GM21367 (cell line): ENCODE data around the gene TBC1D10B.
"Not testable (repeated sequence)": the region's sequence is repeated elsewhere in the genome, so short reads cannot be mapped to it uniquely, and the experiment has no call there.

ENCODE experiments used
- ATAC-seq: cut with Tn5 transposase; IDR thresholded peaks from one replicate; pipeline ENCODE4 v1.9.1; 2021; ENCODE audit not compliant: unreplicated experiment

Gene TBC1D10B

DNA sequence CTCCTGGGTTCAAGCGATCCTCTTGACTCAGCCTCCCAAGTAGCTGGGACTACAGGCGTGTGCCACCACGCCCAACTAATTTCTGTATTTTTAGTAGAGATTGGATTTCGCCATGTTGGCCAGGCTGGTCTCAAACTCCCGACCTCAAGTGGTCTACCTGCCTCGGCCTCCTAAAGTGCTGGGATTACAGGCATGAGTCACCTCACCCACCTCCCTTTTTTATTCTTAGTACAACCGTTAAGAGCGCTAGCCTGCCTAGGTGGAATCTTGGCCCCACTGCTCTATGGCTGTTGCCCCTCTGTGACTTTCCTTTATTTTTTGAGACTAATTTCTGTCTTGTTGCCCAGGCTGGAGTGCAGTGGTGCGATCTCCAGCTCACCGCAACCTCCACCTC is 32.3 kb downstream of the TBC1D10B start:
- ATAC-seq = not testable (repeated sequence)

DNA sequence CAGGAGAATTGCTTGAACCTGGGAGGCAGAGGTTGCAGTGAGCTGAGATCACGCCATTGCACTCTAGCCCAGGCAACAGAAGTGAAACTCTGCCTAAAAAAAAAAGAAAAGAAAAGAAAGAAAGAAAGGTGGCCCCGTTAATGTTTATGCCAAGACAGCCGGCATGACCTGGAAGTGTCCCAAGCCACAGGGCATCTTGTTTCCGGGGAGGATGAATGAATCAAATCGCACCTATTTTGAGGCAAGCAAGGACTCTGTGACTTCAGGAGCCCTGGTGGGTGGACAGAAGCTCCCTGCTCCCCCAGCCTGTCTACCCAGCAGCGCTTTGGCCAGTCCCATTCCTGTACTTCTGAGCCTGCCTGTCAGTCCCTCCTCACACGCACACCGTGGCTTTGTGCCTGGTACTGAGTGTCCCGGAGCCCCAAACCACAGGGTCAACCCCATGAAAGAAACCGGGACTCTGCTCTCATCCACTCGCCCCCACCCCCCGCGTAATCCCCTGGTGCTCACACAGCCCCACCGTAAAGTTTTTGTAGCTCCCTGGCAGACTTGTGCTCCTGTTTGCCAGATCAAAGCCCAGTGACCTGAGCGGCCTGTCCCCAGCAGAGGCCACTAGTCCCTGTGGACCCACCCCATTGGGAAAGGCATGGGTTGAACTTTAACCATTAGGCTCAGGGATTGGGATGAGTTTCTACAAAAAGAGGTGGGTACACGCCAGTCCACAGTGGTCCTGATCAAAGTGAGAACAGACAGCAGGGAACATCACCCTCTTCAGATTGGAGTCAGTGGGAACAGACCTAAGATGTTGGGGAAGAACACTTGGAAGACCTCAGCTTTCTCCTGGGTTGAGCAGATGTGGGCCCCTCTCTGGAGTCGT is 34.5 kb downstream of the TBC1D10B start:
- ATAC-seq = no peak

- peak; percentile 60 for ATAC-seq
Observed at GRCh38 chr16:30335028-30335597, 35.2 kb downstream of the TBC1D10B start.

DNA sequence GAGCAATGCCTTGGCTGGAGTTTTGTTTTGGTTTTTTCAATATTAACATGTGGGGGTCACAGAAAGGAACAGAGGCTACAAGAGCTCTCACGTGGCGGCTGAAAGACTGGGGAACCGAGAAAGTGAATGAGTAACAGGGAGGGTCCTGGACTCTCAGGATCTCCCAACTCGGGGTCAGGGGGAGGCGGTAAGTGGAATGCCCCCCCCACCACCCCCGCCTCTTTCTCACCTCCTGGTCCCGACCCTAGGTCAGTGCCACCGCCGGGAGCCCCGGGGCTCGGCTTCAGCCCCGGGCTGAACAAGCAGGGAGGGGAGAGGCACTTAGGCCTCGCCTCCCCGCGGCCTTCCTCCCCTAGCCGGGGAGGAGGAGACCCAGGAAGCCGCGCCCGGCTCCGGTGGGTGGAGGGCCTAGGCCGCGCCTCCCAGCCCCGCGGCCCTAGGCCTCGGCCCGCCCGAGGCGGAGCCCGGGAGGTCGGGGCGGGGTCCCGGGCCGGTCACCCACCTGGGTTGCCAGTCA is 35.8 kb downstream of the TBC1D10B start:
- ATAC-seq = peak; percentile 82

DNA sequence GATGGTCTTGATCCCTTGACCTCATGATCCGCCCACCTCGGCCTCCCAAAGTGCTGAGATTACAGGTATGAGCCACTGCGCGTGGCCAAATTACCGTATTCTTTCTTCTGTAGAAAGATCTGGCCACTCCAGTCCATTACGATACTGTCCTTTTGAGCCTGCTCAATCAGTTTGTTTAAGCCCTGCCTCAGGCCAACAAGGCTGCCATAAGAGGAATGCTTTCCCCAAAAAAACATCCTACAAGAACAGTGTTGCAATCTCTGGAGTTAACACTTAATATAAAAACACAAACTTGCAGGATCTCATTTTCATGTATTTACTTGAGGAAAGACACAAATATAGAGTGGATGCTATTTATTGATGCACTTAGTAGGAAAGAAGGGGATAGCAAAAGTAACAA is 46.1 kb downstream of the TBC1D10B start:
- not testable (repeated sequence) for ATAC-seq

- ATAC-seq = not testable (repeated sequence)
Observed at GRCh38 chr16:30318647-30319046, 51.6 kb downstream of the TBC1D10B start.

- not testable (repeated sequence) for ATAC-seq
Observed at GRCh38 chr16:30310937-30311336, 59.4 kb downstream of the TBC1D10B start.

- ATAC-seq = not testable (repeated sequence)
Observed at GRCh38 chr16:30309255-30309654, 61.0 kb downstream of the TBC1D10B start.
